Gastroesophageal sphincter (tissue), 4 donors: Measurements from ENCODE around the gene CALU. TPM values are rescaled to one million over a fixed set of nuclear protein-coding genes. Genes with fewer than 3 reads are reported as not detected.
A peak's percentile ranks its signal among the peaks of the same experiment; 100 is the strongest.

Experiments used
- ATAC-seq: fragments of 150-250 bp; one replicate; pipeline ENCODE4 v1.9.1; 2016; ENCODE audit warnings: mild to moderate bottlenecking, moderate library complexity
- H3K27ac ChIP-seq, 4 donors: fragments of 200-600 bp; sonication (generic) in 3 of 4; 1 replicate in 3 of 4; 2 replicates in 1 of 4; pipeline ENCODE4 v1.5.1; 2016 to 2019
- H3K27me3 ChIP-seq: fragments of 200-600 bp; sonication (generic); one replicate; pipeline ENCODE4 v1.5.1; 2019
- H3K36me3 ChIP-seq, 2 donors: fragments of 200-600 bp; sonication (generic); one replicate each; pipeline ENCODE4 v1.5.1; 2019; ENCODE audit warnings: control low read depth in 1 of 2
- H3K4me1 ChIP-seq, 3 donors: fragments of 200-600 bp; sonication (generic); 1 replicate in 2 of 3; 2 replicates in 1 of 3; pipeline ENCODE4 v1.5.1; 2016 to 2019; ENCODE audit warnings: control low read depth in 2 of 3
- H3K4me3 ChIP-seq, 2 donors: fragments of 200-600 bp; sonication (generic); one replicate each; pipeline ENCODE4 v1.5.1; 2019; ENCODE audit warnings: mild to moderate bottlenecking in 1 of 2, moderate library complexity in 1 of 2
- H3K9me3 ChIP-seq, 3 donors: fragments of 200-600 bp; sonication (generic); one replicate each; pipeline ENCODE4 v1.5.1; 2017 to 2019; ENCODE audit warnings: control low read depth in 2 of 3
- EP300 ChIP-seq: sonication (generic); formaldehyde crosslinking; IDR thresholded peaks from one replicate; pipeline ENCODE4 v1.6.1; 2017; ENCODE audit warnings: antibody characterized with exemption, mild to moderate bottlenecking
- POLR2A ChIP-seq, 2 donors: fragments of 450-650 bp; IDR thresholded peaks; one replicate each; pipeline ENCODE4 v1.6.1; 2017; ENCODE audit warnings: antibody characterized with exemption in 2 of 2, mild to moderate bottlenecking in 2 of 2, moderate library complexity in 1 of 2
- POLR2AphosphoS5 ChIP-seq: sonication (generic); formaldehyde crosslinking; IDR thresholded peaks from one replicate; pipeline ENCODE4 v1.6.1; 2017; ENCODE audit warnings: antibody characterized with exemption
- WGBS, 2 donors: methylation state at CpG; one replicate each; pipeline ENCODE4 v1.1.5; 2018; ENCODE audit warnings: low coverage in 1 of 2; 5-methylcytosine and 5-hydroxymethylcytosine counted together
- total RNA-seq, 4 donors: library from RNA; depleted of rRNA; stranded (reverse); fragments of >200 nt; gene quantifications; one replicate each; pipeline ENCODE4 v1.1.0, GENCODE V29; 2016
- TF ChIP-seq, protein P1 (sequence below), 4 experiments: fragments of 200-600 bp in 2 of 4; fragments of 450-650 bp in 2 of 4; sonication (generic) in 1 of 4; IDR thresholded peaks; one replicate each; pipeline ENCODE4 v1.5.1; 2017 to 2019; ENCODE audit warnings: antibody characterized with exemption in 4 of 4, mild to moderate bottlenecking in 2 of 4, moderate library complexity in 2 of 4

The CALU gene
- total RNA-seq, 4 donors from 2014 or later, result 146 to 274 (median 235) TPM

DNA sequence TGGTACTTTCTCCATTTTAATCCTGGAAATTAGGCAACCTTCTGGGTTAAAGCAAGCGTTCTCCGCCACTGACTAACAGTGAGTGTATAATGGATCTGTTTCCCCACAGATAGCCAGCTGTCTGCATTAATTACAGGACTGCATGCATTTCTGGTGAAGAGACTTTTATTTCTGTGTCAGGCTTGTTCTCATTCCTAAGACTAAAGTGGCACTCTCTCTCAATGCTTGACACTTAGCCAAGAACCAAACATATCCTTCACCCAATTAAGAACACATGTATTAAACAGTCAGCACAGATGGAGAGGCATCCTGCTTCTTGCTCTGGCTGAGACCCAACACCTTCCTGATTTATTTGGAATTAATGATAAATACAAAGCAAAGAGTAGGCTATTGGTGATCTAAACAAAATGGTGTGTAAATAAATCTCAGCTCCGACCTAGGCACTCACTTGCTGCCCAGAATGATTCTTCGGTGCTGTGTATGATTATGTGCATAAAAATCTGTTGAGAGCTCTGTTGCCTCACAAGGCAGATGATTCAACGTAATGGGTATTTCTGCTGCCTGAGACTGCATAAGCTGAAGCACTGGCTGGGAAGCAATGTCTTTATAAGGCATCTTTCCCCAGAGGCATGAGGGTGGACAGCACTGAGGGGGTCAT lies 16.8 kb downstream of the CALU start:
- TF ChIP-seq, protein P1, sequence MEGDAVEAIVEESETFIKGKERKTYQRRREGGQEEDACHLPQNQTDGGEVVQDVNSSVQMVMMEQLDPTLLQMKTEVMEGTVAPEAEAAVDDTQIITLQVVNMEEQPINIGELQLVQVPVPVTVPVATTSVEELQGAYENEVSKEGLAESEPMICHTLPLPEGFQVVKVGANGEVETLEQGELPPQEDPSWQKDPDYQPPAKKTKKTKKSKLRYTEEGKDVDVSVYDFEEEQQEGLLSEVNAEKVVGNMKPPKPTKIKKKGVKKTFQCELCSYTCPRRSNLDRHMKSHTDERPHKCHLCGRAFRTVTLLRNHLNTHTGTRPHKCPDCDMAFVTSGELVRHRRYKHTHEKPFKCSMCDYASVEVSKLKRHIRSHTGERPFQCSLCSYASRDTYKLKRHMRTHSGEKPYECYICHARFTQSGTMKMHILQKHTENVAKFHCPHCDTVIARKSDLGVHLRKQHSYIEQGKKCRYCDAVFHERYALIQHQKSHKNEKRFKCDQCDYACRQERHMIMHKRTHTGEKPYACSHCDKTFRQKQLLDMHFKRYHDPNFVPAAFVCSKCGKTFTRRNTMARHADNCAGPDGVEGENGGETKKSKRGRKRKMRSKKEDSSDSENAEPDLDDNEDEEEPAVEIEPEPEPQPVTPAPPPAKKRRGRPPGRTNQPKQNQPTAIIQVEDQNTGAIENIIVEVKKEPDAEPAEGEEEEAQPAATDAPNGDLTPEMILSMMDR (IDR thresholded peaks at IDR 0.05), result no peak
- peak; percentile 80 for TF ChIP-seq POLR2AphosphoS5
- peaks cover 3 to 68% of the 10 kb centered on the region in 2 donors for H3K36me3 ChIP-seq
- H3K27me3 ChIP-seq, result no peaks in the 10 kb centered on the region
- no peaks in the 10 kb centered on the region for H3K9me3 ChIP-seq
- peaks cover 9 to 43% (median 14%) of the 10 kb centered on the region in 3 donors for H3K4me1 ChIP-seq
- ATAC-seq, result peak; percentile 97
- peak overlapping the region; percentile 81 to 100 (median 90) for H3K27ac ChIP-seq
- H3K4me3 ChIP-seq, result no peak overlapping the region
- WGBS, 2 donors, result 30 to 37% methylated on average over 4 to 5 of the region's 5 CpGs

DNA sequence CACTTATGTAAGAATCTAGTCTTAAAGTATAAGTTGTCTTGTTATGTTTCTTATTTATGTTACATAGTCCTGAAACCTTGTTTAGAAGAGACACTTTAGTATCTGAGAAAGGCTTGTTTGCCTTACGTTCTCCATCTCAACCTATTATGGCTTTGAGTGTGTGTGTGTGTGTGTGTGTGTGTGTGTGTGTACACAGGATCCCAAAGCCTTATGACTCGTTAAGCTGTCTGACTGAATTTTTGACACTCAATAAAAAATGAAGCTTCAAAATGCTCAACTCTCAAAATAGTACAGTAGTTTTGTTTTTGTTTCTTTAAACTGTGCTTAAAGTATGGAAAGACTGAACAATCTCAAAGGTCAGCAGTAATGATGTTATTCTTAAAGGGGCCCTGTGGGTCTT lies 18.0 kb downstream of the CALU start:
- Histone ChIP-seq H3K9me3 (no peaks in the 10 kb centered on the region), H3K36me3 (peaks cover 0 to 69% of the 10 kb centered on the region in 2 donors), H3K27me3 (no peaks in the 10 kb centered on the region), H3K4me3 (no peak overlapping the region), H3K4me1 (peaks cover 9 to 43% (median 14%) of the 10 kb centered on the region in 3 donors), H3K27ac (peak overlapping the region; percentile 81 to 100 (median 90))
- TF ChIP-seq POLR2A (IDR thresholded peaks at IDR 0.05) (no peak), EP300 (no peak), POLR2AphosphoS5 (no peak)
- TF ChIP-seq, protein P1 (IDR thresholded peaks at IDR 0.05), result no peak
- no peak for ATAC-seq
- 0 to 8% methylated on average over 2 of the region's 2 CpGs for WGBS, 2 donors

DNA sequence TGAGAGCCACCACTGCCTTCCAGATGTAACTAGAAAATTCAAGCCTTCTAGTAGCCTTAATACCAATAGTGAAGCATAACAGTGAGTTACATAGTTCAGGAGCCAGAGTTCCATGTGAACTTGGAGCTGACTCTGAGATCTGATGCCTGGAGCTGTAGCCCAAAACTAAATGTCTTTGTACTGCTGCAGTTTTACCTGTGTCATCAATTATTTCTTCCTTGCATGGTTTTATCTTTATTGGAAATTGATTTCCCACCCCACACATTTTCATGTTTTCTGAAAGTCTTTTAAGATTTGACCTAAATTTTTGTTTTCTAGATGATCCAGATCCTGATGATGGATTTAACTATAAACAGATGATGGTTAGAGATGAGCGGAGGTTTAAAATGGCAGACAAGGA lies 19.4 kb downstream of the CALU start:
- Histone ChIP-seq H3K36me3 (peaks cover 0 to 64% of the 10 kb centered on the region in 2 donors), H3K4me3 (no peak overlapping the region), H3K27ac (peak overlapping the region; percentile 81 to 100 (median 90)), H3K27me3 (no peaks in the 10 kb centered on the region), H3K4me1 (peaks cover 13 to 53% (median 20%) of the 10 kb centered on the region in 3 donors), H3K9me3 (no peaks in the 10 kb centered on the region)
- no peak for TF ChIP-seq POLR2AphosphoS5
- no peak for TF ChIP-seq EP300
- TF ChIP-seq POLR2A (IDR thresholded peaks at IDR 0.05), result no peak
- TF ChIP-seq, protein P1 (IDR thresholded peaks at IDR 0.05), result no peak
- WGBS, 2 donors, result 67 to 100% methylated on average over 1 of the region's 1 CpG
- no peak for ATAC-seq

DNA sequence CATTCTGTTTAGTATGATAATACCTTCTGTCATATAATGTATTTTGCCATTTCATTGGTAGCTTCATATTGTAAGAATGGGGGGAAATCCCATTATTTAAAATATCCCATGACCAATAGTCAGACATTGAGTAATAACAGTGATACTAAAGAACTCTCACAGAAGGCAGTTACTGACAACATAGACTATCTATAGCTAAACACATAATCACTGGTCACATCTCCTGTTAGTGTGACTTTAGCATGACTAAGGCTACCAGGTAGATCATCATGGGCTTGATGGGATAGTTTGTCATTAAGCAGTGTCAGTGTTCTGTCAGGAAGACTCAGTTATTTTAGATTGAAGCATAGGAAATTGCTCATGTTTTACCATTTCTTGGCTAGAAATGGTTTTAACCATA lies 20.1 kb downstream of the CALU start:
- Histone ChIP-seq H3K9me3 (no peaks in the 10 kb centered on the region), H3K4me3 (no peak overlapping the region), H3K27ac (peak overlapping the region in 3 of 4 donors; percentile 50 to 93 (median 81)), H3K4me1 (peaks cover 13 to 50% (median 20%) of the 10 kb centered on the region in 3 donors), H3K36me3 (peaks cover 0 to 59% of the 10 kb centered on the region in 2 donors), H3K27me3 (no peaks in the 10 kb centered on the region)
- no peak for TF ChIP-seq EP300
- no peak for TF ChIP-seq POLR2A (IDR thresholded peaks at IDR 0.05)
- TF ChIP-seq POLR2AphosphoS5, result no peak
- TF ChIP-seq, protein P1 (IDR thresholded peaks at IDR 0.05), result no peak
- ATAC-seq, result no peak

DNA sequence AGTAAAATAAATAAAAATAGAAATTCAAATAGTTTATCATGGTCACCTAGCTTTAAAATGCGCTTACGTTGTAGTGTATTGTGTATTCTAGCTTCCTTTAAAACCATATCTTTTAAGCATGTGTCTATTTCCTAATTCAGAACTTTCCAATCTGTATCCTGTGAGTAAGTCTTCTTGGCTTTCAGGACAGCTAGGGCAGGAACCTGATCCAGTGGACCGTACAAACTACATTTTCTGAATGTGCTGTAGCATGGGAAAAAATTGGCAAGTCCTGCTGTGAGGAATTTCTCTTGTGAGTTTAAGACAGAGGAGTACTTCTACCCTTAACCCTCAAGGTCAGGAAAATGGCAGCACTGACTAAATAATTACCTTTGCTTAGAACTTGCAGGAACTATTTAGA lies 24.4 kb downstream of the CALU start:
- peak; percentile 80 for ATAC-seq

More for the DNA sequence above, 24.4 kb downstream of the CALU start:
- peaks cover 4 to 23% (median 11%) of the 10 kb centered on the region in 3 donors for H3K4me1 ChIP-seq
- no peaks in the 10 kb centered on the region for H3K27me3 ChIP-seq
- H3K27ac ChIP-seq, result peak overlapping the region; percentile 47 to 93 (median 74)
- TF ChIP-seq POLR2AphosphoS5, result no peak
- TF ChIP-seq, protein P1 (IDR thresholded peaks at IDR 0.05), result no peak
- TF ChIP-seq EP300, result no peak
- TF ChIP-seq POLR2A (IDR thresholded peaks at IDR 0.05), result no peak
- H3K4me3 ChIP-seq, result no peak overlapping the region
- H3K9me3 ChIP-seq, result no peaks in the 10 kb centered on the region
- WGBS, 2 donors, result 42 to 60% methylated on average over 3 of the region's 3 CpGs
- H3K36me3 ChIP-seq, result peaks cover 0 to 84% of the 10 kb centered on the region in 2 donors
